HG02973 (cell line): Measurements from ENCODE around the gene C2.

Source experiments
- ATAC-seq: cut with Tn5 transposase; IDR thresholded peaks from one replicate; pipeline ENCODE4 v1.9.1; 2021; ENCODE audit warnings: moderate library complexity; ENCODE audit not compliant: unreplicated experiment

The C2 gene

GRCh38 chr6:31952890-31953289, 25.4 kb downstream of the C2 start:
- no peak for ATAC-seq

- ATAC-seq, result no peak
Measured at GRCh38 chr6:31954511-31954910, 27.0 kb downstream of the C2 start.

GRCh38 chr6:31956796-31957195, 29.3 kb downstream of the C2 start:
- ATAC-seq, result no peak

- no peak for ATAC-seq
Measured at GRCh38 chr6:31958412-31958740, 30.9 kb downstream of the C2 start.

GRCh38 chr6:31958741-31959739, 31.5 kb downstream of the C2 start, which contains the start of the genes NELFE and SKIC2:
NELFE (minus strand) TSS chr6:31958971; CDS start chr6:31958446, 525 bp downstream.
SKIC2 (plus strand) TSS chr6:31959175; CDS start chr6:31959193, 18 bp downstream.
- ATAC-seq, result peak; percentile 85

- ATAC-seq, result no peak
Measured at GRCh38 chr6:31961616-31962015, 34.1 kb downstream of the C2 start.

GRCh38 chr6:31963921-31964320, 36.4 kb downstream of the C2 start:
- ATAC-seq, result no peak

- ATAC-seq, result no peak
Measured at GRCh38 chr6:31965700-31966099, 38.2 kb downstream of the C2 start.

GRCh38 chr6:31966506-31966905, 39.0 kb downstream of the C2 start:
- no peak for ATAC-seq

- no peak for ATAC-seq
Measured at GRCh38 chr6:31966997-31967925, 39.7 kb downstream of the C2 start.

GRCh38 chr6:31967926-31968320, 40.4 kb downstream of the C2 start:
- no peak for ATAC-seq

- no peak for ATAC-seq
Measured at GRCh38 chr6:31968326-31968725, 40.8 kb downstream of the C2 start.

GRCh38 chr6:31968791-31969711, 41.5 kb downstream of the C2 start:
- no peak for ATAC-seq

GRCh38 chr6:31969712-31970603, 42.4 kb downstream of the C2 start:
- no peak for ATAC-seq

GRCh38 chr6:31970604-31971271, 43.2 kb downstream of the C2 start:
- no peak for ATAC-seq

- ATAC-seq, result no peak
Measured at GRCh38 chr6:31971279-31971992, 43.9 kb downstream of the C2 start.

GRCh38 chr6:31971993-31972708, 44.6 kb downstream of the C2 start, which contains the start of gene DXO:
DXO (minus strand) TSS chr6:31972138; CDS start chr6:31971675, 463 bp downstream.
- peak; percentile 71 for ATAC-seq
